SIG-M5 treated with dmso at 0.1 percent for 504 hours (cell line): ENCODE results near the gene GPAT2.
"Not testable (repeated sequence)": the region's sequence is repeated elsewhere in the genome, so short reads cannot be mapped to it uniquely, and the experiment has no call there.

Source experiments
- DNase-seq: peaks from one replicate; lab custom pipeline; 2025; ENCODE audit not compliant: unreplicated experiment; lab: John Stamatoyannopoulos, UW

The GPAT2 gene

DNA sequence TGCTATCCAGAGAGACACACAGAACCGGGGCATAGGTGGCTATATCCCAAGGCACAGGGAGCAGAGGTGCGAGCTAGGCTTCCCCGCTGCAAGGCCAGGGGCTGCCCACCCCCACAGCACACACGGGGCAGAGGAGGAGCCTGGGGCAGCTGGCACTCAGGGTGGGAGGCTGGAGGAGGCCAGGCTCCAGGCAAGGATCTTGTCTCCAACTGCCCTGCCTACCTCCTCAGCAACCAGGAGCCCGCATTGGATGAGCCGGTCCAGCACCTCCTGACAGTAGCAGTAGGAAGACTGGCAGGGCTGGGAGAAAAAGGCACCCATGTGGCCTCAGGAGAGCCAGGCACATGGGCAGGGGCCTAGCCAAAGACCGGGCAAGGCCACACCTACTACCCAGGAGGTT lies 11.0 kb downstream of the GPAT2 start:
- DNase-seq = not testable (repeated sequence)

DNA sequence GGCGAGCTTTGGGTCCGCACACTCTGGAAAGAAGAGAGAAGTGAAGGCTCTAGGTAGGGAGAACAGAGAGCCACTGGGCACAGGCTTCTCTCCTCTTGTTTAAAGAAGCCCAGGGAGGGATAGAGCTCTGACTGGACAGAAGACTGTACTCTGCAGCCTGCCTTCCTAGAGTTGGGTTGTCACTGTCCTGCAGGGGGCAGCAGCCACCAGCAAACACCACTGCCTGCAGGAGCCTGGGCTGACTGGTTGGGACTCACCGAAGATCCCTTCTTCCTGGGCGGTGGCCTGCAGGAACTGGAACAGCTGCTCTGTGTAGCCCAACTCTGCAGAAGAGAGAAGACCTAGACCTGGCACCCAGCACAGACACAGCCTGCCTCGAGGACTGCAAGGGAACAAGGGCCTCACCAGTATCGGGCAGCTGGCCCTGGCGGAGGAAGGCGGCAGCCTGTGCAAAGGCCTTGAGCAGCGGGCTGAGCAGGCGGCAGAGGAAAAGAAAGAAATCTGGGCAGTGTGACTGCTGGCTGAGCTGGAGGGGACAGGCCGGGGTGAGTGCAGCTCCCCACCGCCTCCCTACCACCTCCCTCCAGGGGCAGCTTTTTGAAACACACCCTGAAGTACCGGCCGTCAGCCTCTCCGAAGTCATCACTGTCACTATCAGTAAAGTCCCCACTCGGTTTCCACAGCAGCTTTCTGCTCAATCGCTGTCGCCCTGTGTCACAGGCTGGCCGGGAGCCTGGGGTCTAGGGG lies 11.8 kb downstream of the GPAT2 start:
- not testable (repeated sequence) for DNase-seq

DNA sequence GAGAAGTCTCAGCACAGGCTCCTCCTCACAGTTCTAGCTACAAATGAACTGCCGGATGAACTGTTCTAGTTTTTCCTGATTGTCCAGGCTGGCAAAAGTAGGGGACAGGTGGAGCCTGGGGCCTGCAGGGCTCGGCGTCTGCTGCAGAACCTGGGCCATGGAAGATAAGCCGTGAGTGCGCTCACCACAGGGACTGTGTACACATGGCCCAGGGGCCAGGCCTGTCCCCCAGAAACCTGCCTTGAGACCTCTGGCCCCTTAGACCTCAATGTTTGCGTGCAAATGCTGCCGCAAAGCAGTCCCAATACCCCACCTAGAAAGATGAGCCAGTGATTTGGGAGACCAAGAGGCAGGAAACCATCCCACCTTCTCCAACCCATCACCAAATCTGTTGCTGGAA lies 12.6 kb downstream of the GPAT2 start:
- DNase-seq = not testable (repeated sequence)

DNA sequence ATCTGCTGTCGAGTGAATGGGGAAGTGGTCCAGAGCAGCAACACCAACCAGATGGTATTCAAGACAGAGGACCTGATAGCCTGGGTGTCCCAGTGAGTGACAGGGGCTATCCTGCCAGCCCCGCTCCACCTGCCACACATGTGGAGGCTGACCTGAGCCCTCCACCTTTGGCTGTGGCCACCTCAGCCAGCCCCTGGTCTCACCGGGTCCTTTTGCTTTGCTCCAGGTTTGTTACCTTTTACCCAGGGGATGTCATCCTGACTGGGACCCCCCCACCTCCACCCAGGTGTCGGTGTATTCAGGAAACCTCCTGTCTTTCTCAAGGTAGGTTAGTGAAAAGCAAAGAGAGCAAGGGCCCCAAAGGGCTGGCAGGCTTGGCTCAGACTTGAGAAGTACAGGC lies 13.6 kb downstream of the GPAT2 start:
- DNase-seq = not testable (repeated sequence)

DNA sequence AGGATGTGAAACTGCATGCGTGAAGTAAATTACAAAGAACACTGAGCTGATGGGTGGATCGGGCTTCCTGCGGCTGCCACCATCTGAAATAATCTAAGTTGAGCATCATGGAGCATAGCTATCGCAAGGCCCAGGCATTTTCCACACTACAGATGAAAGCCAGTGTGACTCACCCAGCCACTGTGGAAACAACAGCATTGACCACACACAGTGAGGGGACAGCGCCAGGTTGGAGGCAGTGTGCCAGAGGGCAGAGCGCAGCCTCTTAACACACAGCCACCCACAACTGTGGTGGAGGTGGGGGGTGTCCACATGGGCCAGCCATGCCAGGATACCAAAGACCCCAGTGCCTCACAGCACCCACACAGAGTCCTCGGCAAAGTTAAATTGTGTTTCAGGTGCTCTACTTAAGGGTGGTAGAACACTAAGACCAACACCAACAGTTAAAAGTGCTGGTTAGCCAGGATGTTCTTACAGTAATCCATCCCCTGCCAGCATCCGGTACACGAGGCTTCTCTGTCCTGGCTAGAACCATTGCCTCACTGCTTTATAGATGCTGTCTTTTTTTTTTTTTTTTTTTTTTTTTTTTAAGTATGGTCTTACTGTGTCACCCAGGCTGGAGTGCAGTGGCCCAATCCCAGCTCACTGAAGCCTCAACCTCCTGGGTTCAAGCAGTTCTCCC lies 14.7 kb downstream of the GPAT2 start:
- not testable (repeated sequence) for DNase-seq

DNA sequence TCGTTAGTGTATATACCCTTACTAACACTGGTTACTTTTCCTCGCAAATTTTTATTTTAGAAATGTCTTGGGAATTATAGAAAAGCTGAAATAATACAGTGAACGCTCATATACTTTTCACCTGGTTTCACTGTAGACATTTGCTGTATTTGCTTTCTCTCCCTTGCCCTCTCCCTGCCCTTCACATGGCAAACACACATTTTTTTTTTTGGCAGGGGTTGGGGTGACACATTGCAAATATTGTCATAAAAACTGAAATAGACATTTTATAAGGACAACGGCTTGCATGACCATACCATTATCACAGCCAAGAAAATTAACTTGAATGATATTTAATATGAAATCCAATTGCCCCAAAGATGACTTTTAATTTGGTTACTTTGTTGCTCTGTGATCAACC lies 18.4 kb downstream of the GPAT2 start:
- not testable (repeated sequence) for DNase-seq

DNA sequence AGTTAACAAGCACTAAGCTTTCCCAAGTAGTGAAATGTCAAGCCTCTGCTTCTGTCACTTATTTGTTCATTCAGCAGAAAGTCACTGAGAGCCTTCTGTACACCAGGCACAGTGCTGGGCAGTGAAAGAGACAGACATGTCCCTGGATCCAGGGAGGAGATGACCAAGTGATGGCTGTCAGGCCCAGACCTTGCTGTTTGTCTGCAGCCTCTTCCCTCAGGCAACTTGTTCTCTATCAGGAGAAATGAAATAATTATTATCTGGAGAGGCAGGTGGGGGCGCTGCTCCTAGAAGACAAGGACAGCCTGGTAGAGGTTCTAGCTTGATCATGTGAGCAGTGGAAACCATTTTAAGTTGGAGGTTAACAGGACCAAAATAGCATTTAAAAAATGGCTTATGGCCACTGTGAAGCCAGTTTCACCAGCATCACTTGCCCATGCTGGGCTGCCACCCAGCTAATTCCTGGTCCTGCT lies 21.9 kb downstream of the GPAT2 start:
- not testable (repeated sequence) for DNase-seq

DNA sequence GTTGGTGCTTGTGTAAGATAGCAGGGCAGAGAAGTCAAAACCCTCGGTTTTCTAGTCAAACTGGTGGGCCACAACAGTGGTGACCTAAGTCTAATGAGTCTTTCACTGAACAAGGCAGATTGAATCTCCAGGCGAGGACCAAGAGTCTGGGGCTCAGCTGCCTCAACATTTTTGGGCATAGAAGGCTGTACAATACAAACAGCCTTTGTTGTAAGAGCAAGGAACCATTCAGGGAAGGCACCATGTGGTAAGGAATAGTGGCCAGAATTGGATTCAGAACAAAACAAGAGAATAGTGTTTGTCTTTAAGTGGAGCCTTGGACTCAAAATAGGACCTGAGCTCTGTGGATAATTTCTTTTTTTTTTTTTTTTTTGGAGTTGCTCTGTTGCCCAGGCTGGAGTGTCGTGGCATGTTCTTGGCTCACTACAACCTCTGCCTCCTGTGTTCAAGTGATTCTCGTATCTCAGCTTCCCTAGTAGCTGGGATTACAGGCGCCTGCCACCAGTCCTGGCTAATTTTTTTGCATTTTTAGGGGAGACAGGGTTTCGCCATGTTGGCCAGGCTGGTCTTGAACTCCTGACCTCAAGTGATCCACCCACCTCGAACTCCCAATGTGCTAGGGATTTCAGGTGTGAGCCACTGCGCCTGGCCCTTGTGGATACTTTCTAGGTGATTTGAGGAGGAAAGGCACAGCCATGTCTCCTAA lies 22.5 kb downstream of the GPAT2 start:
- DNase-seq = not testable (repeated sequence)

DNA sequence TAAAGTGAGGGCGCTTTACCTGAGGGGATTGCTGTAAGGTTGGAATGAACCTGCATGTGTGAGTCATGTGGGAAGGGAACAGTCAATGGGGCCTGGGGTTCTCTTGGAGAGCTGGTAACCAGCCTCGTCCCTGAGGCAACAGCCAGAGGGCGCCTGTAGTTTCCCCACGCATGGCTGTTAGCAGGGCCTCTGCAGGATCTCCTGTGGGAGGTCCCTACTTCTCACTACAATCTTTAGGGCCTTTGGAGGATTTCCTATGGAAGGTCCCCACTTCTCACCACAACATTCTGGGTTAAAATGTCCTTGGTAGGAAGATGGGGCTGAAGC lies 23.6 kb downstream of the GPAT2 start:
- not testable (repeated sequence) for DNase-seq

DNA sequence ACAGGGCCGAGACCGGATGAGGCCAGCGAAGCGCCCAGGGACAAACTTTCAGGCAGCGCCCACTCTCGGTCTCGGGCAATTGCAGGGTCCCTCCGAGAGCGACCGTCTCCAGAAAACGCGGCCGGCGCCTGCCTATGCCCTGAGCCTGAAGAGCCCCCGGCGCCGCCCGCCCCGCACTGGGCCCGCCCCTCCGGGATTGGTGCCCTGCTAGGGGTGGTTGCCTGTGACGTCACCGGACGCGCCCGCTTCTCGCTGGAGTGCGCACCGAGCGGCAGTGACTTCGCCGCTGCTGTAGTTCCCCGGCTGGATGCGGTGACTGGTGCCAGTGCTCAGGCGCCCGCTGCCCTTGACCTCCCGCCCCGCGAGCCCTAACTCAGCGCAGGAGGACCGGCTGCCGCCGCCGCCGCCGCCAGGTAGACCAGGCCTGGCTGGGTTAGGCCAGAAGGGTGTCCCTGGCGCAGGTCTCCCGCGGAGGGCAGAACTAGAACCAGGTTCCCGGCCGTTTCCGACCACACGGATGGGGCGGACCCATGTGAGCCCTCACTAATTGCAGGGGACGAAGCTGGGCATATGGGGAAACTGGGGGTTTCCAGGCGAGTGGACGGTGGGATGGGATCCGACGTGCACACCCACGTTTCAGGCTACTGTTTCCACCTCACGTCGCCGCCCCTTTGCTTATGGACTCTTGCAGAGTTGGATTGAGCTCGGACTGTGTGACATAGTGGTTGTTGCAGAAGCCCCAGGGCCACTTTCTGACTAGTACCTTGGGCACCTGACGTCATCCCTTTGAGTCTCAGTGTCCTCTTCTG lies 24.2 kb downstream of the GPAT2 start:
- not testable (repeated sequence) for DNase-seq

DNA sequence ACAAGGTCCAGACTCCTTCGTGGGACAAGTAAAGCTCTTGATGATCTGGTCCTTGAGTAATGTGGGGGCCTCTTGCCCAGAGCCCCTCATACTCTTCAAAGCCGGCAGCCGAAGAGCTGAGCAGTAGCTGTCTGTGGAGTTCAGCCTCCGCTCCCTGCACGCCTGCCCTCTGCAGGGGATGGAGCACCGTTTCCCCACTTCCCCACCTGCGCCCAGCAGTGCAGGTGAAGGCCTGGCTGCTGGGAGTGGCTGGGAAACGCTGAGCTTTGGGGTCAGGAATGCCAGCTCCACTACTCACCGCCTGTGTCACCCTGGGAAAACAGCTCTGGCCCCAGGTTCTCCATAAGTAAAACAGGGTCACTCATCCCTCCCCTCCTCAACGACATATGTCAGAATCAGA lies 24.9 kb downstream of the GPAT2 start:
- not testable (repeated sequence) for DNase-seq

DNA sequence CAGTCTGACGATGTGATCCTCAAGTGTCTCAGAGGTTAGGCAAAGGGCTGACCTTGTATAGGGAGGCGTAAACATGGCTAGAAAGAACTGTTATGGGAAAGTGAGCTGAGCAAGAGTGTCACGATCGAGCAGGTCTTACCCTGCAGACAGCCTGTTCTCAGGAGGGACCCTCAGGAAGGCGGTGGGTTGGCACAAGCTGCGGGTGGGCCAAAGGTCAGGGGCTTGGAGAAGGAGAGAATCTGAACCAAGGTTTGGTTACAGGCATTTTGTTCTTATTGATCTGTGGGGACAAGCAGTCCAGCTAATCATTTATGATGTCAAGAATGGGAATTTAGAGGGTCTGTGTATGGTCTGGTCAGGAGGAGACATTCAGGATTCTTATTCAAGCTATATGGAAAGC lies 26.7 kb downstream of the GPAT2 start:
- DNase-seq = not testable (repeated sequence)

DNA sequence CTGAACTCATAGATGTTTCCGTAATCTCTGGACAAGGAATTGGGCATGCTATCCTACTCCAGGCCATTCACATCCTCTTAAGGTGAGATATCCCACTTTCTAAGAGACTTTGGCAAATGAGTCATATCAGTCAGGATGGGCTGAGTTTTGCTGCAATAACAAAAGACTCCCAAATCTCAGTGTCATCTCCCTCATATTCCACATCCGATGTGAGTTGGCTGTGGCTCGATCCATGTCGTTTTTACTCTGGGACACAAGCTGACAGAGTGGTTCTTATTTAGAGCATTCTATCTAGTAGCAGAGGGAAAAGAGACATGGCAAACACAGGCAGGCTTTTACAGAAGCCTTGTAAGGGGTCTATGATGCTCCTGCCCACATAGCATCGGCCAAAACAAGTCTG lies 28.5 kb downstream of the GPAT2 start:
- DNase-seq = not testable (repeated sequence)

DNA sequence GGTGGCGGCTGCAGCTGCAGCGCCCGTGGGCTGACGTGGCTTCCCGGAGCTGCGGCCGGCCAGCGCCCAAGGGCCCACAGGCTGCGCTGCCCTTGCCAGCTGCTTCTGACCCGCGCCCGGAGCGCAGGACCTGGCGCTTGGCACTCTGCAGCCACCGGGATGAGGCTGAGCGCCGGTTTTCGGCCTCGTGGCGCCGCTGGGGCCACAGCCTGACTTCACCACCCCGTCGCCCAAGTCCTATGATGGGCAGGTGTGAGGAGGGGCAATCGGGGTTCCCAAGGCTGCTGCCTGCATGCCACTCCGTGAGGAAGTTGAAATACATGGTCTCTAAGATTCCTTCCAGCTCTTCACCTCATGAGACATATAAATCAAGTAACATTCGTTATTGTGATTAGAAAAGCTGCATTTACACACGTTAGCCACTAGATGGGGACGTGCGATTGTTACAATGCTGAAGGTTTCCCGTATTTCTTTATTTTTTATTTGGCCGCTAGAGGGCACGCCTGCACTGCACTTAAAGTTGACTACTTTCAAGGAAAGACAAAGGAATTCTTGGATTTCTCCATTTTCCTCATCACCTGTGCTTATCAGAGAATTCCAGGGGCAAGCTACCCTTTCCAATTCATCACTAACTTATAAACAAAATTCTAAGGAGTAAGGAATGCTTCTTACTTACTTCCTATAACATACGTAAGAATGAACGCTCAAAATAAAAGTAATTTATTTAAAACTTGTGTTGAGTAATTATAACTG lies 42.0 kb downstream of the GPAT2 start:
- not testable (repeated sequence) for DNase-seq

DNA sequence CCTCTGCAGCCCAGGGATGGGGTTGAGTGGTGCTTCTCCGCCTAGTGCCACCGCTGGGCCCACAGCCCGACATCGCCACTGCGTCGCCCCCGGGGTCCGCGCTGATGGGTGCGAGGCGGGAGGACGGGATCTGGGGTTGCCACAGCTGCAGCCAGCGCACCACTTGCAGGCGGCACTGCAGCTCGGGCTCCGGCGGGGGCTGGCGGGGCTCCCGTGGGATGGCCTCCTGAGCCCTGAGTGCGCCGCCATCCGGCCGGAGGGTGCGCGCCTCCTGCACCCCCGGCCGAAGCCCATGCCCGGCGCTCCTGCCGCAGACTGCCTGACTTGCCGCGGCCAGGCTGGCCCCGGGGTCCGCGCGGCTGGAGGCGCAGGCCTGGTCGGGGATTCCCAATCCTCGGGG lies 42.6 kb downstream of the GPAT2 start:
- not testable (repeated sequence) for DNase-seq

DNA sequence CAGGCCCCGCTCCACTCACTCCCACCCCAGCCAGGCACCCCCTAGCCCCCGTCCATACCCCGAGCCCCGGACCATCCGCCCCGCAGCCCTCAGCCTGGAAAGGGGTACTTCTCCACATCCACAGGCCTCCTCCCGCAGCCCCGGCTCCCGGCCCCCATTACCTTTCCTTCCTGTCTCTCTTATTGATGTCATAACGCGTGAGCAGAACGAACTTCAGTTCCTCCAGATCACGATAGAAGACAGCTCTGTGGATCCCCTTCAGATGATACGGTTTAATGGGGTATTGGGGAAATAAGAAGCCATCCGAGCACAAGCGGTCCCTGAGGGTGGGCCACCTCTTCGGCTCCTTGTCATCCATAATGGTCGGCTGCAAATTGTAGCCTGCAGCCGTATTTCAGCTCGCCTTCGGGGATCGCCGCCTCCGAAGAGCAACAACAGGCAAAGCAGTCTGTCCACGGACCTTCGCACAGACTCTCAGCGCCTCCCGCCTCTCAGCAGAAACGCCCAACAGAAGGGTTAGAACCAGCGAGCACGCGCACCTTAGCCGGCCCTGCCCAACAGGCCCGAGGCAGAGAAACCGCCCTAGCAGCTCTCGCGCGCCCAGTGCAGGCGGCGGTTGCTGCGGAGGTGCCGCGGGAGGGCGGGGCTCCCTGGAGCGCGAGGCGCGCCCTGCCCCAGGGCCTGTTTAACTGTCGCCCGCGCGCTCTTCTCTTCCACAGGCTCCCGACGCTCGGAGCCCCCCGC lies 43.2 kb downstream of the GPAT2 start, which contains the start of gene ANKRD36C:
Gene ANKRD36C, minus strand, starts transcription at position 474 of the 744 bp plus-strand sequence. Its CDS starts 116 bp downstream, at position 358.
- not testable (repeated sequence) for DNase-seq

DNA sequence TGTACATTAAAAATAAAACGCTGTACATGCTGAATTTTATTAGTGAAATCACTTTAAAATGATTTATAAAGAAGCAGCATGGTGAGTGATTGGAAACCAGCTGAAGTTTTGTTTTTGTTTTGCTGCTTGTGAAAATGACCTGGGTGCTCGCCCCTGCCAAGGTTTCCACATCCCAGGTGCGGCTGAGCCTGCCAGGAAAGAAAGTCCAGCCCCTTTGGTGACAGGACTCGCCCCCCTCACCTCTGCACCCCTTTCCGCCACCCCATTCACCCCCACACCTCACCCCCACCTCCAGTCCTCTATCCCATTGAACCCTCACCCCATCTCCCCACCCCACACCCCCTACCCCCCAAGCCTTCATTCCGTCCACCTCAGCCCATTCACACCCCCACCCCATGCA lies 43.8 kb downstream of the GPAT2 start:
- DNase-seq = not testable (repeated sequence)
